GM12873 (cell line): ENCODE data around the gene SLC39A6.

ENCODE experiments used
- CTCF ChIP-seq: IDR thresholded peaks from 2 replicates; pipeline ENCODE4 v1.5.1; 2012; ENCODE audit warnings: low read depth, mild to moderate bottlenecking, moderate library complexity, low read length, control low read depth; ENCODE audit not compliant: insufficient read depth; ENCODE audit errors: missing control alignments

SLC39A6 gene

GRCh38 chr18:36078751-36079529, 50.2 kb downstream of the SLC39A6 start:
- TF ChIP-seq CTCF: no peak

GRCh38 chr18:36075862-36076587, 53.1 kb downstream of the SLC39A6 start:
- no peak for TF ChIP-seq CTCF

- TF ChIP-seq CTCF: no peak
Measured at GRCh38 chr18:36074435-36074834, 54.7 kb downstream of the SLC39A6 start.

- no peak for TF ChIP-seq CTCF
Measured at GRCh38 chr18:36073676-36074075, 55.5 kb downstream of the SLC39A6 start.

- TF ChIP-seq CTCF: no peak
Measured at GRCh38 chr18:36067055-36067957, 61.8 kb downstream of the SLC39A6 start, which contains the start of gene RPRD1A. TSS of gene RPRD1A (minus strand) at chr18:36067559. CDS start at chr18:36067404, 155 bp downstream.

- TF ChIP-seq CTCF: no peak
Measured at GRCh38 chr18:36066686-36067054, 62.5 kb downstream of the SLC39A6 start.

- no peak for TF ChIP-seq CTCF
Measured at GRCh38 chr18:36066001-36066400, 63.1 kb downstream of the SLC39A6 start.
